8988T (cell line): ENCODE results near the gene ETV5.
A peak's percentile ranks its signal among the peaks of the same experiment; 100 is the strongest.

Source experiments
- DNase-seq: peaks from one replicate; pipeline ENCODE4 v3.0.0; 2011

ETV5 gene

GRCh38 chr3:186108941-186109865, at the start of gene ETV5:
TSS of gene ETV5 (minus strand) at chr3:186109089. CDS start at chr3:186105868, 3,221 bp downstream.
- peak; percentile 94 for DNase-seq

- no peak for DNase-seq
Observed at GRCh38 chr3:186154641-186155040, 45.8 kb upstream of the ETV5 start.

GRCh38 chr3:186152889-186153292, 44.0 kb upstream of the ETV5 start:
- DNase-seq: no peak

GRCh38 chr3:186152361-186152798, 43.5 kb upstream of the ETV5 start:
- no peak for DNase-seq

GRCh38 chr3:186151077-186151971, 42.4 kb upstream of the ETV5 start:
- DNase-seq: no peak

GRCh38 chr3:186150041-186150830, 41.3 kb upstream of the ETV5 start:
- no peak for DNase-seq

- DNase-seq: no peak
Observed at GRCh38 chr3:186149319-186149960, 40.6 kb upstream of the ETV5 start.

- DNase-seq: no peak
Observed at GRCh38 chr3:186144257-186144656, 35.4 kb upstream of the ETV5 start.

- no peak for DNase-seq
Observed at GRCh38 chr3:186143250-186143649, 34.4 kb upstream of the ETV5 start.

GRCh38 chr3:186142393-186142932, 33.6 kb upstream of the ETV5 start:
- DNase-seq: no peak

- DNase-seq: no peak
Observed at GRCh38 chr3:186141790-186142189, 32.9 kb upstream of the ETV5 start.

GRCh38 chr3:186138272-186138981, 29.5 kb upstream of the ETV5 start:
- DNase-seq: no peak

- no peak for DNase-seq
Observed at GRCh38 chr3:186137051-186137685, 28.3 kb upstream of the ETV5 start.

GRCh38 chr3:186133980-186134379, 25.1 kb upstream of the ETV5 start:
- DNase-seq: no peak

- DNase-seq: no peak
Observed at GRCh38 chr3:186132487-186132886, 23.6 kb upstream of the ETV5 start.

GRCh38 chr3:186129206-186129605, 20.3 kb upstream of the ETV5 start:
- no peak for DNase-seq

GRCh38 chr3:186128158-186128557, 19.3 kb upstream of the ETV5 start:
- DNase-seq: no peak

GRCh38 chr3:186127463-186127862, 18.6 kb upstream of the ETV5 start:
- no peak for DNase-seq

GRCh38 chr3:186125118-186125517, 16.2 kb upstream of the ETV5 start:
- DNase-seq: no peak

GRCh38 chr3:186124592-186124991, 15.7 kb upstream of the ETV5 start:
- DNase-seq: no peak

GRCh38 chr3:186123012-186123411, 14.1 kb upstream of the ETV5 start:
- no peak for DNase-seq
